RCC 7860 (cell line): Measurements from ENCODE around the gene MAVS.

ENCODE experiments used
- DNase-seq: peaks from one replicate; pipeline ENCODE4 v3.0.0-alpha.2; 2015; ENCODE audit warnings: low spot score
- FAIRE-seq: peaks from 2 replicates; lab custom pipeline; 2012; peaks lifted over from hg19 to GRCh38; lab: Jason Lieb, UNC

Gene MAVS

DNA sequence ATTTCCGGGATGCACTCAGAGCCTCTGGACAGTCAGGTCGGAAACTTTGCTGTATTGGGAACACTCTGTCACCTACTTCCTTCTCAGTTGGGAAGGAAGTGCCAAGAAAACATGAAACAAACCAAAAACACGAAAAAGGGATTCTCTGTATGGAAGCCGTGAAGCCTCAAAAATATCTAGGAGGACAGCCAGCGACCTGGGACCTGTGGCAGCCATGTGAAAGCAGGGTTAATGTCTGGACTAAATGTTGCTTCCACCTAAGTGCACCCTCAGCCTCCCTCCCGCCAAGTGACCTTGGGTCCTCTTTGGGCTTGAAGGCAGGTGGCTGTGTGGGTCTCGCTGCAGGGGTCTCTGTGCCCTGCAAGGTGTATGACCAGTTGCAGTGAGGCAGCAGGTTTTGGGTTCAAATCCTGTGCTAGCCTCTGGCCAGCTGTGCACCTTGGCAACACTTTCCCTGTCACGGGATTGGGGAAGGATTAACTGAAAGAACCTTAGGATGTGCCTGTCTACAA is 851 bp downstream of the MAVS start:
- DNase-seq: no peak
- FAIRE-seq: no peak

DNA sequence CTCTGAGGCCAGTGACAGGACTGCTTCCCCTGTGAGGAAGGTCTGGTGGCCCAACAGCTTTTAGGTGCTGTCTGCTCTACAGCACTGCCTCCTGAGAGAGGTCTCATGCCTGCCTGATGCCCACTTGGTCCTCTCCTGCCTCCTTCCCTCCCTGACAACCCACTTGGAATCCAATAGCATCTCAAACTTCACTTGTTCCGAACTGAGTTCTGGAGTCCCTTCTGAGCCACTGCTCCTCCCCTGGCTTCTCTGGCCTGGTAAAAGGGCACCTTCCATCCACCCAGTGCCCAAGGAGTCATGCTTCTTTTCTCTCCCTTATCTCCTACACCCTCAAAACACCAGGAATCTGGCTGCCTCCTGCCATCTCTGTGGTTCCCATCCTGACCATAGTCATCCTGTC is 1.9 kb downstream of the MAVS start:
- DNase-seq (no peak), FAIRE-seq (no peak)

DNA sequence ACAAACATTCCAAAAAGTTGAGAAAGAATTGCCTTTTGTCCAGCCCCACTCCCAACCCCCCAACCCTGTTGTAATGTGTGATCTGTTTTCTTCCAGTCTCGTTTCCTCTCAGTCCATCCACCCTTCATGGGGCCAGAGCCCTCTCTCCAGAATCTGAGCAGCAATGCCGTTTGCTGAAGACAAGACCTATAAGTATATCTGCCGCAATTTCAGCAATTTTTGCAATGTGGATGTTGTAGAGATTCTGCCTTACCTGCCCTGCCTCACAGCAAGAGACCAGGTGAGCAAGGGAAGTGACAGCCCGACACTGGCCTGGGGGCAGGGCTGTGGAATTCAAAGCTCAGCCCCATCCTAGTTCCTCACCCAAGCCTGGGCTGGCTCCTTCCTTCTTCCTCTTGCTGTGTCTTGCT is 7.8 kb downstream of the MAVS start:
- FAIRE-seq (no peak), DNase-seq (no peak)

GRCh38 chr20:3857405-3857804 is 10.8 kb downstream of the MAVS start:
- FAIRE-seq (no peak), DNase-seq (no peak)

- DNase-seq (no peak), FAIRE-seq (no peak)
Measured at GRCh38 chr20:3858689-3859088, 12.1 kb downstream of the MAVS start.

DNA sequence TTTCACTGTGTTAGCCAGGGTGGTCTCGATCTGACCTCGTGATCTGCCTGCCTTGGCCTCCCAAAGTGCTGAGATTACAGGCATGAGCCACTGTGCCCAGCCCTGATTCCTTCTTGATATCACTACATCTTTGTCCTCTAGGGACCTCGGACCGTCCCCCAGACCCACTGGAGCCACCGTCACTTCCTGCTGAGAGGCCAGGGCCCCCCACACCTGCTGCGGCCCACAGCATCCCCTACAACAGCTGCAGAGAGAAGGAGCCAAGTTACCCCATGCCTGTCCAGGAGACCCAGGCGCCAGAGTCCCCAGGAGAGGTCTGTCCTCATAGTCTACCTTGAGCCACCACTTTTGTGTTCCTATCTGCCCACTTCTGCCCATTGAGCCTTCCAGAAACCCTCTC is 14.6 kb downstream of the MAVS start:
- FAIRE-seq: no peak
- DNase-seq: no peak

GRCh38 chr20:3862333-3862732 is 15.7 kb downstream of the MAVS start:
- no peak for DNase-seq

GRCh38 chr20:3863317-3863716 is 16.7 kb downstream of the MAVS start:
- no peak for FAIRE-seq

More at GRCh38 chr20:3862333-3862732, 15.7 kb downstream of the MAVS start:
- no peak for FAIRE-seq

GRCh38 chr20:3864518-3864917 is 17.9 kb downstream of the MAVS start:
- DNase-seq (no peak), FAIRE-seq (no peak)

More at GRCh38 chr20:3863317-3863716, 16.7 kb downstream of the MAVS start:
- no peak for DNase-seq

- no peak for FAIRE-seq
Measured at GRCh38 chr20:3865152-3865886, 18.7 kb downstream of the MAVS start.

DNA sequence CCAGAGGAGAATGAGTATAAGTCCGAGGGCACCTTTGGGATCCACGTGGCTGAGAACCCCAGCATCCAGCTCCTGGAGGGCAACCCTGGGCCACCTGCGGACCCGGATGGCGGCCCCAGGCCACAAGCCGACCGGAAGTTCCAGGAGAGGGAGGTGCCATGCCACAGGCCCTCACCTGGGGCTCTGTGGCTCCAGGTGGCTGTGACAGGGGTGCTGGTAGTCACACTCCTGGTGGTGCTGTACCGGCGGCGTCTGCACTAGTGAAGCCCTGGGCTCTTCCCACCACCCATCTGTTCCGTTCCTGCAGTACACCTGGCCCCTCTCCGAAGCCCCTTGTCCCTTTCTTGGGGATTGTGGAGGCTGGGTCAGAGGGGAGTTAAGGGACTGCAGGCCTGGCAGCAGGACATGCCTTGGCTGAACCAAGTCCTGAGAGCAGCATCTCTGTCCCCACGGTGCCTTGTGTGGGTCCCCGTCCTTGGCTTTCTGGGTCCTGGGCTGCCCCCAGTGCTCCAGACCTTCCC is 19.3 kb downstream of the MAVS start:
- DNase-seq (no peak), FAIRE-seq (no peak)

More at GRCh38 chr20:3865152-3865886, 18.7 kb downstream of the MAVS start:
- DNase-seq: no peak

DNA sequence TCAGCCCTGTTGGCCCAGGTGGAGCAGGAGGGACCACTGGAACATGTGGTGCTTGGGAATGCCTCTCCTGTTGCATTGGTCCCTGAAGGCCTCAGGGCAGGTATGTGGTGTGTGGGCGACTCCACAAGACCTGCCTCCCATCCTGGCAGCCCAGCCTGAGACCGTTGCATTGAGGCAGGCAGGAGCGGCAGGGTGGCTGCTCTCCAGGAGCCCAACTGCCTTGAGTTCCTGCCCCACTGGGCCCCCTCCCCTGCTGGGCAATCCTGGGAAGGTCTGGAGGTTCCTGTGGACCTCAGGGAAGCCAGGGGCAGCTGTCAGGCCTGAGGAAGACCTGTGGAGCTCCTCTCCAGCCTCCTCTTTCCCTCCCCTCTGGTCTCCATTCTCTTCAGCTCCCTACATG is 19.8 kb downstream of the MAVS start:
- no peak for DNase-seq
- no peak for FAIRE-seq

DNA sequence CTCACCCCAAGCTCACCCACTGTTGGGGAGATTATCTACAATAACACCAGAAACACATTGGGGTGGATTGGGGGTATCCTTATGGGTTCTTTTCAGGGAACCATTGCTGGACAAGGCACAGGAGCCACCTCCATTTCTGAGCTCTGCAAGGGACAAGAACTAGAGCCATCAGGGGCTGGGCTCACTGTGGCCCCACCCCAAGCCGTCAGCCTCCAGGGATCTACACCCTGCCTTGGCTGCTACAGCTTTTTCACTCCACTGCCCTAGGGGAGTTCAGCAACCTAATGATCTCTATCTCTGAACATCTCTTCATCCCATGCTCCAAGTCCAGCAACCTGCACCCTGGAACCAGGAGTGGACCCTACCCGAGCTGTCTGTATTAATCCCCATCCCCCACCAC is 21.2 kb downstream of the MAVS start:
- FAIRE-seq (no peak), DNase-seq (no peak)

DNA sequence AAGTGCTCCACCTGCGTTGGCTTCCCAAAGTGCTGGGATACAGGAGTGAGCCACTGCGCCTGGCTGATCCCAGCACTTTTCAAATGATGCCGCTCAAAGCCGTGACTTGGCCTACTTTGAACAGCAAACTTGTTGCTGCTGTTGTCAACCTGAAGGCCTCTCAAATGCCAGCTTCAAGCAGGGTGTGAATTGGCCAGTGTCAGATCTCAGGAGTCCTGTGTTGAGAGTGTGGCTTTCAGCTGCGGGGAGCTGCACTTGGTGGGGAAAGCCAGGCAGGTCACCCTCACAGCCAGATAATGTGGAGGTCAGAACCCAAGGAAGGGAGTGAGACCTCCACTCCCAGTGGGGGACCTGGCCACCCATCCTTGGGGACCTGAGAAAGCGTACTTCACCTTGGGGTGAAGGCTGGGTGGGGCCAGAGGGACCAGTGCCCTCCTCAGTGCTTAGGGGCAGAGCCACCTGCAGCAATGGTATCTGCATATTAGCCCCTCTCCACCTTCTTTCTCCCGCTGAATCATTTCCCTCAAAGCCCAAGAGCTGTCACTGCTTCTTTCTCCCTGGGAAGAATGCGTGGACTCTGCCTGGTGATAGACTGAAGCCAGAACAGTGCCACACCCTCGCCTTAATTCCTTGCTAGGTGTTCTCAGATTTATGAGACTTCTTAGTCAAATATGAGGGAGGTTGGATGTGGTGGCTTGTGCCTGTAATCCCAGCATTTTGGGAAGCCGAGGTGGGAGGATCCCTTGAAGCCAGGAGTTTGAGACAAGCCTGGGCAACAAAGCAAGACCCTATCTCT is 23.4 kb downstream of the MAVS start:
- FAIRE-seq (no peak), DNase-seq (no peak)

GRCh38 chr20:3871550-3872265 is 25.1 kb downstream of the MAVS start:
- FAIRE-seq (no peak), DNase-seq (no peak)

DNA sequence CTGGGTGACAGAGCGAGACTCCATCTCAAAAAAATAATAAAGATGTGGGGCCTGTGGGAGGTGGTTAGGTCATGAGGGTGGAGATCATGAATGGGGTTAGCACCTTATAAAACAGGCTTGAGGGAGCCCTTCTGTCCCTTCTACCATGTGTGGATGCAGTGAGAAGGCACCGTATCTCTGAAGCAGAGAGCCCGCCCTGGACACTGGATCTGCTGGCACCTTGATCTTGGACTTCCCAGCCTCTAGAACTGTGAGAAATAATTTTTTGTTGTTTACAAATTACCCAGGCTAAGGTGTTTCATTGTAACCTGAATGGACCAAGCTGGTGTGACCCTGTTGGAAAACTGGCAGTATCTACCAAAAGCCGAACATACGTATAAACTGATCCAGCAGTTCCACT is 26.9 kb downstream of the MAVS start:
- FAIRE-seq (no peak), DNase-seq (no peak)

DNA sequence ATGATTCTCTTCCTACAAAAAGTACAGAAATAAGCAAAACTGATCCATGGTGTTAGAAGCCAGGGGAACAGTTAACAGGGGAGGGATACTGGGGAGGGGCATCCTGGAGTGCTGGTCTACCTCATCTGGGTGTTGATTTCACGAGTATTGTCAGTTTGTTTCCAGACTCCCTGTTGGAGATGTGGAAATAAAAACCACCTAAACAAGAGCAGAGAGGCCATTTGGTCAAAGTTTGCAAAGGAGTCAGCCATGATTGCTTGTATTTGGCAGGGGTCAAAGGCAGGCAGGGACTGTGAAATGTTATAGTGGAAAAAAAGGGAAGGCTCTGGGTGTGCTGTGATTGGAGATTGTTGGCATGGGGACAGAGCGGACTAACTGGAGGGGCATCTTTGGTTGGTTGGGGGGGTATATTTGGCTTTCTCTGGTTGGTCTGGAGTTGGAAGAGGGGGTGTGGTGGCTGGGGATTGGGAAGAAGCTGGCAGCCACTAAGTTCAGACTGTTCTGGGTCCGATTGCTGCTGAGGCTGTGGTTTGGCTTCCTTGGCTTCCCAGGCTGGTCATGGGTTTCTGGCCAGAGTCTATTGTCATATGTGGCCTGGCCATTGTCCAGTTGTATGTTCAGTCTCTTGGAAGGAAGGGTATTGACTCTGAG is 27.7 kb downstream of the MAVS start:
- DNase-seq (no peak), FAIRE-seq (no peak)

GRCh38 chr20:3875378-3875974 is 28.8 kb downstream of the MAVS start:
- FAIRE-seq (no peak), DNase-seq (no peak)

- DNase-seq: no peak
- no peak for FAIRE-seq
Measured at GRCh38 chr20:3876000-3876399, 29.4 kb downstream of the MAVS start.

GRCh38 chr20:3876676-3877075 is 30.0 kb downstream of the MAVS start:
- no peak for FAIRE-seq
- DNase-seq: no peak
